Stimulated activated CD8-positive, alpha-beta memory T cell treated with anti-CD3 and anti-CD28 coated beads, Interleukin-12 subunit alpha, Interleukin-12 subunit beta, amount 100 ng/mL, for 4 hours (primary cell): ENCODE data around the gene ARHGAP25.

Experiments used
- DNase-seq: peaks from one replicate; pipeline ENCODE4 v3.0.0-alpha.2; 2020; ENCODE audit warnings: low read depth

ARHGAP25 gene

GRCh38 chr2:68717305-68717661 lies 17.3 kb upstream of the ARHGAP25 start:
- DNase-seq, result no peak

- DNase-seq, result no peak
Measured at GRCh38 chr2:68719912-68720311, 14.7 kb upstream of the ARHGAP25 start.

DNA sequence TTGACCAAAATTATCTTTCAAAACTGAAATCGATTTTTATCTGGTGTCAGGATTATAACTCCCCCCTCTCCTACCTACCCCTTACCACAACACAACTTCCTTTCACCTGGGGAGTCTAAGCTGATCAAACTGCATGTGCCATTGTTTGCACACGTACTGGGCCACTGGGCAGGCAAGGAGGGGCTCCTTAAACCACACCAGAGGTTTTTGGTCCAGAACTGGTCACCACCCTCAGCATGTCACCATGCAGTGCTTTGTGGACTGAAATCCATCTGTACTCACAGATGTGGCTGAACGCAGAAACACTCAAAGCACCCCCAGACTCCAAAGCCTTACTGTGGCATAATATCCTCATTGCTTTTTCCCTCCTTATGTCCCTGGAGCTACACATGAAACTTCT lies 13.9 kb upstream of the ARHGAP25 start:
- no peak for DNase-seq

DNA sequence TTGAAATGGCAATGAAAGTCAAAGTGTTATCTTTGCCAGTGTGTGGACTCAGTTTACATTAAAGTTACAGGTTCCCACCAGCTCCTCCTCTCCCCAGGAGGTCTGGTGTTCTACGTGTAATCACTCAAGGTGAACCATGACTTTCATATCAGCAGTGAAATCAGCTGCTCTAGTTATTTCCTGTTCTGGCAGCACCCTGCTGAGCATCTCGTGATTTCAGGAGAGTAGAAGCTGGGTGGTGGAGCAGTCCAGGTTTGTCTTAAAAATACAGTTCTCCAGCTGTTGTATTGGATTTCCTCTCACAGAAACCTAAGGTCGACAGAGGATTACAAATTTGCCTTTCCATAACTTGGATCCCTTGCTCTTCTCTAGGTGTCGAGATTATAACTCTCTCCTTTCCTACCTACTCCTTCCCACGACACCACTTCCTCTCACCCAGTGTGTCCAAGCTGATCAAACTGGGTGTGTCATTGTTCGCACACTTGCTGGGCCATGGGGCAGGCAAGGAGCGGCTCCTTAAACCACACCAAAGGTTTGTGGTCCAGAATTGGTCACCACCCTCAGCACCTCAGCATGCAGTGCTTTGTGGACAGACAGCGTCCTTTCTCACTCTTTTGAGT lies 13.0 kb upstream of the ARHGAP25 start:
- no peak for DNase-seq

DNA sequence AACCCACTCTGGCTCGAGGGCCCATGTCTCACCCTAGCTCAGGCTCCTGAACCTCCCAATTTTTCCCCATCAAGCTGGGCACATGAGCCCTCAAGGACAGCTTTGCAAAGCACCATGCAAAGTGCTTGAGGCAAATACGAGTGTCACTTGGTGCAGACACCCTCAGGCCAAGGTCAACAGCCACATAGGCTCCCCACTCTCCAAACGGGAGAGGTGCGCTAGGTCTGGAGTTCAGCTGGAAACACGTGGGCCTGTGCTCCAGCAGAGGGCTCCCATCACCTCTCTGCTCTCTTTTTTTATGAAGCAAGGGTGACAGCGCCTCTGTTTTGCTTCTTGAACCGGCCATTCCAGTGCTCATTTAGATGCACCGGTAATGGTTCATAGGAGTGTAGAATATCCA lies 11.9 kb upstream of the ARHGAP25 start:
- no peak for DNase-seq

- no peak for DNase-seq
Measured at GRCh38 chr2:68723181-68723580, 11.4 kb upstream of the ARHGAP25 start.

DNA sequence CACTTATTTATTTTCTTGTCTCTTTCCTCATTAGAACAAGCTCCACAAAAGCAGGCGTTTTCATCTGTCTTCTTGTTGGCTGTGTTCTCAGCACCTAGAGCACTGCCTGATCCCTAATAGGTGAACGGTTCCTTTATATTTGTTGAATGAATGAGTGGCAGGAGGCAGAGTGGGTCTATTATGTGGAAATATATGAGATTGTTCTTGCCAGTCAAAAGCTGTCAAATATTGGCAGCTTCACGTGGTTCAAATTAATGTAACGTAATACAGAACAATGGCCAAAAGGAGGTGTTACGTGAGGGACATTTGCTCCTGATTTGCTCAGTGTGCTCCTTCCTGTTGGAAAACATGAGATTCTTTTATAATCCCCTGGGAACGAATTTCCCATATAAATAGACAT lies 8.5 kb upstream of the ARHGAP25 start:
- DNase-seq, result no peak

GRCh38 chr2:68726608-68727367 lies 7.8 kb upstream of the ARHGAP25 start:
- peak; percentile 65 for DNase-seq

GRCh38 chr2:68727683-68728375 lies 6.8 kb upstream of the ARHGAP25 start:
- DNase-seq, result no peak

GRCh38 chr2:68730828-68731227 lies 3.8 kb upstream of the ARHGAP25 start:
- DNase-seq, result no peak

DNA sequence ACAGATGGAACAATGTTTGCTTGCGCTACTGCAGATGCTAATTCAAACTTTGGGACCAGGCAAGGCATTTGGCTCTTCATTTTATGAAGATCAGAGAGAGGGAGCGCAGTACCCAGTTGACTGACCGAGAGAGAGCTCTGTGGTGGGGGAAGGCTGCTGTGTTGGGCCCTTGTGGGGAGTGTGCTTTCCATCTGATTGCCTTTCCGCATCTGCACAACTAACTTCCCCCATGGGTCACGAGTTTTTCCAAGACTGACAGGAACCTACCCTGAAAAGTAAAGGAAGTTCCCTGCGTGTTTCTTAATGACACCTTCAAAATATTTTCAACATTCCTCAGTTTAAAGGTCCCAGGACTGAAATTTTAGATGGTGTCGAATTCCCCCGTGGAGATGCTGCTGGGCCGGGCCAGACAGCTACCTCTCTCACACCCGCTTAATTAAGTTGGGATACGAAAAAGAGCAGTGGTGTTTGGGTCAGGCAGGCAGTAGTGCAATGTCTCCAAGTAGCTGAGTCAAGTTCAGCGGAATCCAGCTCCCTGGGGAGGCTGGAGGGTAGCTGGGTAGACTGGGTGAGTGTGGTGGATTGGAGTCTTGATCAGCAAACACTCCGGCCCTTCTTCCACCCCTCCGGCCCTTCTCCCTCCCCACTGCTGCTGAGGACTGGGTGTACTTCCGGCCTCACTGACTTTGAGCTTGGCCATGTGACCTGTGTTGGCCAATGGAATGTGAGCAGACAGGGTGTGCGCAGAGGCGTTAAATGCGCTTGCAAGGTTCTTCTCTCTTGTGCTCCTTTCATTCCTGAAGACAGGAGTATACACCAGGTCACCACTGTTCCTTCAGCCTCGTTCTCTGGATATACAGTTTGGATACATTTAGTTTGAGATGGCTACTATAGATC lies 2.3 kb upstream of the ARHGAP25 start:
- no peak for DNase-seq

- DNase-seq, result no peak
Measured at GRCh38 chr2:68733365-68733764, 1.2 kb upstream of the ARHGAP25 start.

GRCh38 chr2:68734176-68734575 lies 435 bp upstream of the ARHGAP25 start:
- no peak for DNase-seq

GRCh38 chr2:68736086-68736485 lies 1.5 kb downstream of the ARHGAP25 start:
- no peak for DNase-seq

- no peak for DNase-seq
Measured at GRCh38 chr2:68737711-68738110, 3.1 kb downstream of the ARHGAP25 start.

GRCh38 chr2:68738906-68739594 lies 4.4 kb downstream of the ARHGAP25 start:
- no peak for DNase-seq

GRCh38 chr2:68739595-68740399 lies 5.2 kb downstream of the ARHGAP25 start:
- no peak for DNase-seq

- DNase-seq, result no peak
Measured at GRCh38 chr2:68740400-68740914, 5.8 kb downstream of the ARHGAP25 start.

DNA sequence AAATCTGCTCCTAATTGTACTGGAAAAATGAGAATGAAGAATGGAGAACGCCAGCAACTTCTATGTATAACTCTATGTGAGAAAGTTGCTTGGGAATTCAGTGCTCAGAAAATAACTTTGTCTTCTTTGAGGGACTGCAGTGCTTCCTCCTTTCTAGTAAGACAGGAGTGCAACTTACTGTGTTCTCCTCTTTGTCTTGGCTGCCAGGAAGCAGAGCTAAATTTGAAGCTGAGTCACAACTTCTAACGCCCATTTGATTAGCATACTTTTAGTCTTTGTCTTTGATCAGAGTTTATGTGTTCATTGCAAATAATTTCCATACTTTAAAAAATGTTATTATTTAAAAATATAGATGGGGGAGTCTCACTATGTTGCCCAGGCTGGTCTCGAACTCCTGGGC lies 6.6 kb downstream of the ARHGAP25 start:
- no peak for DNase-seq

GRCh38 chr2:68741805-68742306 lies 7.2 kb downstream of the ARHGAP25 start:
- no peak for DNase-seq
